ENCODE data around the gene PPP1R27.

Gene PPP1R27

GRCh38 chr17:81803728-81804558 lies 30.9 kb downstream of the PPP1R27 start, which contains the start of gene GCGR:
Gene GCGR, plus strand, starts transcription at chr17:81804150. Its CDS starts 4,869 bp downstream, at chr17:81809019.
- DNase-seq, result no peak

GRCh38 chr17:81802856-81803643 lies 31.8 kb downstream of the PPP1R27 start:
- no peak for DNase-seq

GRCh38 chr17:81802048-81802758 lies 32.6 kb downstream of the PPP1R27 start:
- no peak for DNase-seq

- no peak for DNase-seq
These were observed 33.5 kb downstream of the PPP1R27 start for GRCh38 chr17:81801327-81801726.

- no peak for DNase-seq
These were observed 40.3 kb downstream of the PPP1R27 start for GRCh38 chr17:81794509-81794908.

- DNase-seq, result no peak
These were observed 40.8 kb downstream of the PPP1R27 start for GRCh38 chr17:81794074-81794476.

GRCh38 chr17:81792675-81793615 lies 41.9 kb downstream of the PPP1R27 start:
- DNase-seq, result no peak
